H7 (cell line): ENCODE measurements around the gene RNF11. TPM values are rescaled to one million over a fixed set of nuclear protein-coding genes. Genes with fewer than 3 reads are reported as not detected.

Experiments
- DNase-seq: peaks from one replicate; pipeline ENCODE4 v3.0.0; 2012
- H3K27me3 ChIP-seq: 2 replicates; pipeline ENCODE4 v1.6.0; 2011; ENCODE audit warnings: mild to moderate bottlenecking, low read length; ENCODE audit not compliant: control insufficient read depth, insufficient read depth
- H3K36me3 ChIP-seq: replicated peaks from 2 replicates; pipeline ENCODE4 v1.5.1; 2011; ENCODE audit warnings: low read length; ENCODE audit not compliant: control insufficient read depth, insufficient read depth
- H3K4me3 ChIP-seq: 2 replicates; pipeline ENCODE4 v1.5.1; 2011; ENCODE audit warnings: low read depth, mild to moderate bottlenecking, control low read depth, low read length, moderate library complexity; ENCODE audit not compliant: insufficient read depth
- total RNA-seq: library from RNA; depleted of rRNA; stranded (reverse); fragments of >200 nt; shearing (Covaris generic); gene quantifications from 2 replicates; pipeline ENCODE4 v1.2.3, GENCODE V29; 2014; rRNA removed

The RNF11 gene
- total RNA-seq: 94.8 and 99.3 TPM in 2 replicates

DNA sequence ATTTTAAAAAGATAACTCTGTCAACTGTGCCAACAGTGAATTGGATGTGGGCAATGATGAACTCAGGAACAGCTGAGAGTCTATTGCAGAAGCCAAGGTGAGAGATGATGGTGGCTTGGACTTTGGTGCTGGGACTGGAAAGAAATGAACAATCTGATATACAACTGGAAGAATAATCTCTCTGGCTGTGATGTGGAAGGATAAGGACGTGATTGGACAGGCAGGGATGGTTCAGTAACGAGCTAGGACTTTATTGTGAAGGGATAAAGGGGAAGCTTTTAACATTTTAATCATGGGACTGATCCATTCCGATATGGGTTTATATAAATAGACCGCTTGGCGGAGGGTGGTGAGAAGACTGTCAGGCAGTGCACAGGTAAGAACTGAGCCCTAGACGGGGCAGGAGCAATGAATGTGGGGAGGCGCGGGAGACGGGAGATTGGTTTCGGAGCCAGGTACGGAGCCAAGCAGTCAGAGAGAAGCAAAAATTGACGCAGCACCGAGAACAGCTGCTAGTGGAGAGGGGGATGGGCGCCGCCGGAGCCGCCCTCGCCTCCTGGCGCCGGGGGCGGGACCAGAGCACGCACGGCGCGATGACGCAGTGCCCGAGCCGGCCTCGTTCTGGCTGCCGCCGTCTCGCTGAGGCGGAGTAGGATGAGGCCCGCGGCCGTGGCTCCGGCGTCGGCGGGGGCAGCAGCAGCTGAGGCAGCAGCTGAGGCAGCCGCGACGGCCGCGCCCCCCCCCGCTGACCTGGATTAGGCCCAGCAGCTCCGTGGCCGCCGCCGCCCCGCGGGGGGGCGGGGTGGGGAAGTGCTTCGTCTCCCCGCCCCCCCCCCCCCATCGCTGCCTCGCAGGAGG is at the start of gene RNF11:
Gene RNF11, plus strand, starts transcription at position 601 of the 858 bp plus-strand sequence. CDS start 484 bp downstream, outside the sequence.
- H3K36me3 ChIP-seq: no peaks in the 10 kb centered on the region
- H3K4me3 ChIP-seq: peak within 1 kb of the TSS; percentile 96
- peak; percentile 94 for DNase-seq
- H3K27me3 ChIP-seq: peaks cover 3% of the 10 kb centered on the region; the same call in 1 of the 2 replicates

GRCh38 chr1:51188230-51188629 is 47.8 kb upstream of the RNF11 start:
- Histone ChIP-seq H3K36me3 (no peaks in the 10 kb centered on the region), H3K27me3 (no peaks in the 10 kb centered on the region), H3K4me3 (no peak overlapping the region)
- no peak for DNase-seq

GRCh38 chr1:51189421-51190073 is 46.5 kb upstream of the RNF11 start:
- Histone ChIP-seq H3K4me3 (no peak overlapping the region), H3K27me3 (no peaks in the 10 kb centered on the region), H3K36me3 (no peaks in the 10 kb centered on the region)
- DNase-seq: peak; percentile 61

- no peak overlapping the region for H3K4me3 ChIP-seq
- H3K27me3 ChIP-seq: no peaks in the 10 kb centered on the region
- DNase-seq: no peak
- no peaks in the 10 kb centered on the region for H3K36me3 ChIP-seq
These were observed 45.1 kb upstream of the RNF11 start for GRCh38 chr1:51190961-51191360.

DNA sequence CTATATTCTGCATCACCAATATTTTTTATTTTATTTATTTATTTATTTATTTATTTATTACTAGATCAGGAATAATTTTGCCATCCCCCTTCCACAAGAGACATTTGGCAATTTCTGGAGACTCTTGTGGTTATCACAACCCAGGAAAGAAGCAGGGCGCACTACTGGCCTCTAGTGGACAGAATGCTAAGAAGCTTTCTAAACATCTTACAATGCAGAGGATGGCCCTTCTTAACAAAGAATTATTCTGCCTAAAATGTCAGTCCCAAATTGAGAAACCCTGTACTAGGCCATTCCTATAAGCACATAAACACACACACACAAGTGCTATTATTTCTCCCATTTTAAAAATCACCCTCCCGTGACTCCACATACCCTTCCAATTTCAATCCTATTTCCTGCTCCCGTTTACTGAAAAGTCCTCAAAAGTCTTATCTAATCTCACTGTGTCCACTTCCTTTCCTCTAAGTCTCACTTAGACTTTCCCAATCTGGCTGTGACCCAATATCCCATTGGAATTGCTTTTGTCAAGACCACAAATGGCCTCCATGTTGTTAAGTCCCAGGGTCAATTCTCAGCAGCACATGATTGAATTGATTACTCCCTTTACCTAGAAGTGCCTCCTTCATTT is 43.7 kb upstream of the RNF11 start:
- Histone ChIP-seq H3K4me3 (no peak overlapping the region), H3K36me3 (no peaks in the 10 kb centered on the region), H3K27me3 (no peaks in the 10 kb centered on the region)
- DNase-seq: peak; percentile 51

- Histone ChIP-seq H3K4me3 (no peak overlapping the region), H3K27me3 (no peaks in the 10 kb centered on the region), H3K36me3 (no peaks in the 10 kb centered on the region)
- DNase-seq: no peak
These were observed 42.5 kb upstream of the RNF11 start for GRCh38 chr1:51193564-51193963.

- Histone ChIP-seq H3K36me3 (no peaks in the 10 kb centered on the region), H3K27me3 (no peaks in the 10 kb centered on the region), H3K4me3 (no peak overlapping the region)
- DNase-seq: no peak
These were observed 32.8 kb upstream of the RNF11 start for GRCh38 chr1:51203121-51203873.

DNA sequence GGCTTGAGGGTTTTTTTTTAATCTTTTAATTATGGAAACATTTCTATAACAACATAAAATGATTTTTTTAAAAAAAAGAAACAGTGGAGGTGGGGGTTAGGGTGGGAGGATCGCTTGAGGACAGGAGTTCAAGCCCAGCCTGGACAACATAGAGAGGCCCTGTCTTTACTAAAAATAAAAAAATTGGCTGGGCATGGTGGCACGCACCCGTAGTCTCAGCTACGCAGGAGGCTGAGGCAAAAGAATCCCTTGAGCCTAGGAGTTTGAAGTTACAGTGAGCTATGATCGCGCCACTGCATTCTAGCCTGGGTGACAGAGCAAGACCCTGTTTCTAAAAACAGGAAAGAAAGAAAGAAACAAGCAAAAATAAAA is 32.2 kb upstream of the RNF11 start:
- no peak overlapping the region for H3K4me3 ChIP-seq
- H3K36me3 ChIP-seq: no peaks in the 10 kb centered on the region
- no peaks in the 10 kb centered on the region for H3K27me3 ChIP-seq
- DNase-seq: no peak

GRCh38 chr1:51210055-51210454 is 26.0 kb upstream of the RNF11 start:
- DNase-seq: no peak
- Histone ChIP-seq H3K4me3 (no peak overlapping the region), H3K27me3 (no peaks in the 10 kb centered on the region), H3K36me3 (no peaks in the 10 kb centered on the region)

- Histone ChIP-seq H3K27me3 (no peaks in the 10 kb centered on the region), H3K4me3 (no peak overlapping the region), H3K36me3 (no peaks in the 10 kb centered on the region)
- no peak for DNase-seq
These were observed 25.4 kb upstream of the RNF11 start for GRCh38 chr1:51210676-51211075.

GRCh38 chr1:51214615-51215131 is 21.4 kb upstream of the RNF11 start:
- H3K36me3 ChIP-seq: no peaks in the 10 kb centered on the region
- H3K27me3 ChIP-seq: no peaks in the 10 kb centered on the region
- DNase-seq: no peak
- no peak overlapping the region for H3K4me3 ChIP-seq

- H3K27me3 ChIP-seq: no peaks in the 10 kb centered on the region
- no peak overlapping the region for H3K4me3 ChIP-seq
- no peak for DNase-seq
- no peaks in the 10 kb centered on the region for H3K36me3 ChIP-seq
These were observed 20.9 kb upstream of the RNF11 start for GRCh38 chr1:51215169-51215568.

- no peak for DNase-seq
- Histone ChIP-seq H3K27me3 (no peaks in the 10 kb centered on the region), H3K4me3 (no peak overlapping the region), H3K36me3 (no peaks in the 10 kb centered on the region)
These were observed 19.4 kb upstream of the RNF11 start for GRCh38 chr1:51216631-51217030.

DNA sequence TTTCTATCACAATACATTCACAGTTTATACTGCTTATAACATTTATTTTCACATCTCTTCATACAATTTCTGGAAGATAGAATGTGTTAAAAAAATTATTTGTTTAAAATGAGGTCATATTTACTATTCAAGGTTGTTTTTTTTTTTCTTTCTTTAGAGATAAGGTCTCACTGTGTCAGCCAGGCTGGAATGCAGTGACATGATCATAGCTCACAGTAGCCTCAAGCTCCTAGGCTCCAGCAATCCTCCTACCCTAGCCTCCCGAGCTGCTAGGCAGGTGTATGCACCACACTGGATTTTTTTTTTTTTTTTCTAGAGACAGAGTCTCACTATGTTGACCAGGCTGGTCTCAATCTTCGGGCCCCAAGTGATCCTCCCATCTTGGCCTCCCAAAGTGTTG is 19.0 kb upstream of the RNF11 start:
- no peaks in the 10 kb centered on the region for H3K27me3 ChIP-seq

More for the DNA sequence above, 19.0 kb upstream of the RNF11 start:
- H3K36me3 ChIP-seq: no peaks in the 10 kb centered on the region
- H3K4me3 ChIP-seq: no peak overlapping the region
- DNase-seq: no peak
